GM19328 (cell line): ENCODE data around the gene MYO18B.

ENCODE experiments used
- ATAC-seq: cut with Tn5 transposase; IDR thresholded peaks from one replicate; pipeline ENCODE4 v1.9.1; 2021; ENCODE audit warnings: mild to moderate bottlenecking, moderate library complexity; ENCODE audit not compliant: unreplicated experiment

Gene MYO18B

GRCh38 chr22:25892678-25893077 is 150.7 kb downstream of the MYO18B start:
- ATAC-seq: no peak

DNA sequence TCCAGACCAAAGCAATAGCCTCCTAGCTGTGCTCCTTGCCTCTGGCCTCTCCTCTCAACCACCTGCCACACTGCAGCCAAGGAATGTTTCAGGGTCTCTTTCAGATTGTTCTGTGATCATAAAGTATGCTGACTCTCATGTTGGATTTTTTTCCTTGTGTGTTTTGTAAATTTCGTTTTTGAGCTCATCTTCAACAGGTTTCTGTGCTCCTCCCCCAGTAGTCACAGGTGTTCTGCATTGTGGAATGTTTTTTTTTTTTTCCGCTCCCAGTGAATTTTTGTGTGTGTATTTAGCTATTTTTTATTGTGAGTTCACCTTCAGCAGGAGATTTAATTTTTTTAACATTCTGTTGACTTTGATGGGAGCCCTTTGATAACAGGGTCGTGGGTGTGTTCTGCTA is 153.7 kb downstream of the MYO18B start:
- ATAC-seq: no peak

DNA sequence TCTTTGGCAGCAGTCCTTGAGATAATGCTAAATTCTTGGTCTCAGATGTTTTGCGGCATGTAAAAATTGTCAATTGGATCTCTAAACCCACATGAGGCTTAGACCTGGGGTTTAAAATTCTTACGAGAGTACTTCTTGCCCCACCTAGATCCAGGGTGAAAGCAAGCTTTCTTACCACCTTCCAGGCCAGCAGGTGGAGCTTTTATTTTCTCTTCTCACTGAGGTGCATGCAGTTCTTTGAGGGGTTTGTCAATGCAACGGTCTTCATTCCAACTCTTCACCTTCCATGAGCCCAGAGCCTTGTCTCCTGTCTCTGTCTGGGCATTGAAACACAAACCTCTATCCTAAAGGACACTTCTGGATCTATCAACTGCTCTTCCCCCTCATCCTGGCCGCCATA is 154.1 kb downstream of the MYO18B start:
- no peak for ATAC-seq

GRCh38 chr22:25896592-25896991 is 154.6 kb downstream of the MYO18B start:
- ATAC-seq: no peak

- no peak for ATAC-seq
Measured at GRCh38 chr22:25898707-25899365, 156.8 kb downstream of the MYO18B start.

- ATAC-seq: no peak
Measured at GRCh38 chr22:25899566-25899965, 157.6 kb downstream of the MYO18B start.

DNA sequence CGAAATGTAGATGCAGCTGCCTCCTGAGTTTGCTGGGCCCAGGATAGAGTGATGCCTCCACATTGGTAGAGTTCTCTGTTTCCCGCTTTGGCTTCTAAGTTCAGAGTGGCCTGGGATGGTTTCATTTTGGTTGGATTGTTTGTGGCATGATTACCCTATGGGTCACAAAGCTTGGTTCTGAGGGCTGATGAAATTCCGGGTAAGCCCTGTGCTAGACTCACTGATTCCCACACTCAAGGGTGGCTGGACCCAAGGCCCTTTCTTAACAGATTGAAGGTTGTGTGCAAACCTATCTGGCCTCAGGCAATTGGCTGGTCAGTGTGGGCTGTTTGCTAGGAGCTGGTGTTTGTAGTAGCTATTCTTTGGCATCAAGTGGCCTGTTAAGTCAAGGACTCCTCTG is 158.4 kb downstream of the MYO18B start:
- ATAC-seq: no peak

DNA sequence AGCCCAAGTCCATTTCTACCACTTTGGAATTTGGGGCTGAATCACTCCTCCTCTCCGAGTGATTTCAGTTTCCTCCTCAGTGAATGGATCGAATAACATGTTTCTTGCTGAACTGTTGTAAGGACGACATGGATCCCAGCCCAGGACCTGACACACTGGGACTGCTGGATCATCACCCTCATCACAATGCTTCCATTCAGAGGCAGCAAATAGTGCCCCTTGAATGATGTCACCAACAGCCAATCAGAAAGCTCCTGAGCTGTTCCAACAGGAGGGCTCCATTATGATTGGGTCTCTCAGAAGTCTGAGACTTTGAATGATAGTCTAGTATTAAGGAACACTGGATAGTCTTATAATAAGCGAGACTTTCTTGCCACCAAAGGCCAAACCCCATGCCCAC is 158.9 kb downstream of the MYO18B start:
- no peak for ATAC-seq

DNA sequence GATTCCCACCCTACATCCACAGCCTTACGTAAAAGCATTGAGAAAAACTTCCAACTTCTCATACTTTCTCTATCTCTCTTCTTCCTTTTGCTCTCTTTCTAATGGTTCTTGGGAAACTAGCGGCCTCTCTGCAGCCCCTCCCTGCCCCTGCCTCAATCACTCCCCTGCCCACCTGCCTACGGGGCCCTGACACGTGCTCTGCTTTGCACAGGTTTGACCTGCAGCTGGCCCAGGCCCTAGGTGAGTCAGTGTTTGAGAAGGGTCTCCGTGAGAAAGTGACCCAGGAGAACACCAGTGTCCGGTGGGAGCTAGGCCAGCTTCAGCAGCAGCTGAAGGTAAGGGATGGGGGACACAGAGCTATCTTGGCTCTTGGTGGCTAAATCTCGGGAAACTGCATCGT is 160.4 kb downstream of the MYO18B start:
- ATAC-seq: no peak

GRCh38 chr22:25903294-25903693 is 161.3 kb downstream of the MYO18B start:
- no peak for ATAC-seq

DNA sequence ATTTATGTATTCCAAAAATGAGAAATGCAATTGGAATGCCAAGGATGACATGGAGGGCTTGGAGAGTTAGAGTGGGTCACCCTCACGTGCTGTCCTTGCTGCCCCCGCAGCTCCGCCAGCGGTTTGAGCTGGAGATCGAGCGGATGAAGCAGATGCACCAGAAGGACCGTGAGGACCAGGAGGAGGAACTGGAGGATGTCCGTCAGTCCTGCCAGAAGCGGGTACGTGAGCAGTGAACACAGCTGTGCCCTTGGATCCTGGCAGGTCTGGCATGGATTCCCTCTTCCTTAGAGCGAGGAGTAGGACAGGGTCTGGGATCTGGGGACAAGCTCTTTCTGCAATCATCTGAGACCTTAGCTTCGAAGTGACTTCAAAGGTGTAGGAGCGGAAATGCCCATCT is 166.2 kb downstream of the MYO18B start:
- no peak for ATAC-seq

- no peak for ATAC-seq
Measured at GRCh38 chr22:25908755-25909154, 166.8 kb downstream of the MYO18B start.

GRCh38 chr22:25909614-25910387 is 167.8 kb downstream of the MYO18B start:
- ATAC-seq: no peak

GRCh38 chr22:25911243-25911972 is 169.4 kb downstream of the MYO18B start:
- ATAC-seq: no peak

- ATAC-seq: no peak
Measured at GRCh38 chr22:25919452-25919851, 177.5 kb downstream of the MYO18B start.

- ATAC-seq: no peak
Measured at GRCh38 chr22:25922141-25922540, 180.2 kb downstream of the MYO18B start.

DNA sequence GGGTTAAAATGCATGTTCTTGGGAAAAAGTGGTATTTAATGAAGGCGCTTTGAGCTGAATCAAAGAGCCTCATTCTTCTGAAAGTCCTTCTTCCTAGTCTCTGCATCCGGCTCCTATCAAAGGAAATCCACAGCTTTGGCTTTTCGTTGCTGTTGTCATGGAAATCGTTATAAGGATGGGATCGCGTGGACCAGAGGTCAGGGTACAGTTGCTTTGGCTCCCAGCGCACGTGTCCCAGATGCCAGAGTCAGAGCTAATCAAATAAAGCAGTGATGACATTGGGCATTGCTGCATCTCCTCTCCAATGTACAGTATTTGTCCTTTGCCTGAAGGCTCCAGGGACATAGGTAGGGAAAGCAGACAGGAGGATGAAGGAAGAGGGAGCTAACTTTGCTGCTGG is 181.9 kb downstream of the MYO18B start:
- ATAC-seq: no peak

DNA sequence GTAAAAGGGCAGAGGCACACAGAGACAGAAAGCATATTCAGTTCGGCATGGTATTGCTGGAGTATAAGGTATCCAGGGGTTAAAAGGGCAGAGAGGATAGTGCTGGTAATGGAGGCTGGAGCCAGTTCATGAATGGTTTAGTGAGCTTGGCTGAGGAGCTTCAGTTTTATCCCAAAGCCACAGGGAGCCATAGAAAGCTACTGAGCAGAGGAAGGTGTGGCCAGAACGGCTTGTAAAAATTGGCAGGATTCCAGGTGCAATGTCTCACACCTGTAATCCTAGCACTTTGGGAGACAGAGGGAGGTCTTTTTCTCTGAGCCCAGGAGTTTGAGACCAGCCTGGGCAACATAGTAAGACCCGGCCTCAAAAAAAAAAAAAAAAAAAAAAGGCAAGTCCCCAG is 186.1 kb downstream of the MYO18B start:
- ATAC-seq: no peak

DNA sequence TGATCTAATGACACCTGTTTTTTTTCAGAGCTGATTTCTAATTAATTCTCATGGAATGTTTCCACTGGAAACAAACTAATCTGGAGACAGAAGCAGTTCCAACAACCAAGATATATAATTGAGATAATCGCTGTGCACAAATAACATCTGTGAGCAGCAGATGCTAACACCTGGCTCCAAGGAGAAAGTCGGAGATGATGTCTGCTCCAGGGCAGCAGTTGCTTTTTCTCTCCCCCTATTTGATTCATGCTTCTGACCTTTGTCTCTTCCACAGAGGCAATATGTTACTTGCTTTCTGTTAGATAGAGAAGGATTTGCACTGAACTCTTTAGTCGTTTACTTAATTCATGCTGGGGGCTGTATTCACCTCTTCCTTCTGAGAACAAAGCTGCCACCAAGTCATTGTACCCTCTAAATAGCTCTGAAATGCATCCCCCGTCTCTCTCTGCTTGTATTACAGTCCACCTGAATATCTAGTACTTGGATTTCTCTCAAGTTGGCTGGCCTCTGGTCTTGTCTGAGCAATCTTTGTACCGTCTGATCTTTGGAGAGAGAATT is 187.4 kb downstream of the MYO18B start:
- ATAC-seq: no peak

- ATAC-seq: no peak
Measured at GRCh38 chr22:25930083-25930482, 188.1 kb downstream of the MYO18B start.

- ATAC-seq: no peak
Measured at GRCh38 chr22:25930788-25931310, 188.9 kb downstream of the MYO18B start.
